B cell (primary cell): ENCODE data around the gene ACKR1. TPM values are rescaled to one million over a fixed set of nuclear protein-coding genes. Genes with fewer than 3 reads are reported as not detected.

Experiments used
- ATAC-seq: fragments of 200-7000 bp; cut with Tn5 transposase; one replicate; pipeline ENCODE4 v1.10.0; 2021; ENCODE audit warnings: low read depth, mild to moderate bottlenecking, moderate number of reproducible peaks, moderate library complexity
- CTCF ChIA-PET: fragments of 350-600 bp; sonication (Branson Sonifier 250); formaldehyde crosslinking; loops from one replicate; lab custom pipeline; 2021; ENCODE audit warnings: antibody characterized with exemption, inconsistent platforms; lab: Charles Lee
- POLR2A ChIA-PET: fragments of 350-600 bp; sonication (Branson Sonifier 250); formaldehyde crosslinking; loops from one replicate; lab custom pipeline; 2021; ENCODE audit warnings: antibody characterized with exemption; lab: Charles Lee
- DNase-seq: peaks from one replicate; pipeline ENCODE4 v3.0.0; 2013
- H2AFZ ChIP-seq: 2 replicates; pipeline ENCODE4 v1.6.1; 2012; ENCODE audit warnings: mild to moderate bottlenecking, low read depth, low read length; ENCODE audit not compliant: insufficient read depth, poor library complexity, severe bottlenecking
- H3K27ac ChIP-seq, 2 donors: 1 replicate in 1 of 2; 2 replicates in 1 of 2; pipeline ENCODE4 v1.5.1; 2012 to 2013; ENCODE audit warnings: low read length in 2 of 2, mild to moderate bottlenecking in 2 of 2, moderate library complexity in 1 of 2
- H3K27me3 ChIP-seq, 4 experiments: fragments of 200-600 bp in 1 of 4; sonication (generic) in 1 of 4; replicated peaks in 1 of 4; 1 replicate in 2 of 4; 2 replicates in 2 of 4; pipeline versions ENCODE4 v1.6.1 to v1.7.0; 2013 to 2016; ENCODE audit warnings: low read length in 3 of 4, mild to moderate bottlenecking in 2 of 4, mixed read lengths in 1 of 4, moderate library complexity in 1 of 4; ENCODE audit not compliant: insufficient read depth in 4 of 4, control insufficient read depth in 3 of 4; ENCODE audit errors: control extremely low read depth in 1 of 4
- H3K36me3 ChIP-seq, 2 experiments: replicated peaks in 1 of 2; 1 replicate in 1 of 2; 2 replicates in 1 of 2; pipeline versions ENCODE4 v1.6.1 to v1.7.1; 2013; ENCODE audit warnings: low read length in 1 of 2; ENCODE audit not compliant: insufficient read depth in 2 of 2, control insufficient read depth in 1 of 2; ENCODE audit errors: control extremely low read depth in 1 of 2, extremely low read depth in 1 of 2
- H3K4me1 ChIP-seq, 2 donors: fragments of 200-600 bp in 1 of 2; sonication (generic) in 1 of 2; 1 replicate in 1 of 2; 2 replicates in 1 of 2; pipeline versions ENCODE4 v1.5.1 to v1.6.1; 2013 to 2017; ENCODE audit warnings: low read length in 2 of 2; ENCODE audit not compliant: control insufficient read depth in 2 of 2, insufficient read depth in 2 of 2
- H3K4me2 ChIP-seq: replicated peaks from 2 replicates; pipeline ENCODE3; 2012; ENCODE audit warnings: mild to moderate bottlenecking, low read depth, low read length; ENCODE audit not compliant: poor library complexity, severe bottlenecking
- H3K4me3 ChIP-seq, 5 experiments: fragments of 200-600 bp in 1 of 5; sonication (generic) in 1 of 5; 1 replicate in 3 of 5; 2 replicates in 2 of 5; pipeline versions ENCODE4 v1.5.1 to v1.7.0; 2011 to 2016; ENCODE audit warnings: low read length in 4 of 5, mild to moderate bottlenecking in 4 of 5, low read depth in 2 of 5, control low read depth in 1 of 5, moderate library complexity in 1 of 5; ENCODE audit not compliant: insufficient read depth in 1 of 5; ENCODE audit errors: control extremely low read depth in 1 of 5, extremely low read depth in 1 of 5
- H3K79me2 ChIP-seq: fragments of 200-600 bp; sonication (generic); one replicate; pipeline ENCODE4 v1.6.0; 2016; ENCODE audit warnings: low read length; ENCODE audit not compliant: control insufficient read depth, insufficient read depth
- H3K9ac ChIP-seq: fragments of 200-600 bp; sonication (generic); 2 replicates; pipeline ENCODE4 v1.6.1; 2017; ENCODE audit warnings: mild to moderate bottlenecking, low read length, moderate library complexity
- H3K9me3 ChIP-seq, 3 donors: one replicate each; pipeline versions ENCODE4 v1.6.1 to v1.7.1; 2013; ENCODE audit warnings: low read length in 2 of 3; ENCODE audit not compliant: control insufficient read depth in 2 of 3, insufficient read depth in 1 of 3; ENCODE audit errors: control extremely low read depth in 1 of 3
- H4K20me1 ChIP-seq: 2 replicates; pipeline ENCODE4 v1.6.0; 2012; ENCODE audit warnings: mild to moderate bottlenecking, low read length; ENCODE audit not compliant: insufficient read depth, control insufficient read depth, poor library complexity, severe bottlenecking
- H3K27ac Mint-ChIP-seq: one replicate; pipeline ENCODE4 v1.8.0; 2021; ENCODE audit warnings: mixed read lengths
- H3K27me3 Mint-ChIP-seq: one replicate; pipeline ENCODE4 v1.8.0; 2021; ENCODE audit warnings: mixed read lengths
- H3K4me1 Mint-ChIP-seq: one replicate; pipeline ENCODE4 v1.8.0; 2021; ENCODE audit warnings: mixed read lengths
- H3K4me3 Mint-ChIP-seq: one replicate; pipeline ENCODE4 v1.8.0; 2021; ENCODE audit warnings: mixed read lengths
- H3K9me3 Mint-ChIP-seq: one replicate; pipeline ENCODE4 v1.8.0; 2022; ENCODE audit warnings: mixed read lengths; ENCODE audit not compliant: insufficient read depth
- CTCF ChIP-seq: fragments of 200-600 bp; IDR thresholded peaks from one replicate; pipeline ENCODE4 v1.8.0; 2022; ENCODE audit warnings: antibody characterized with exemption, mild to moderate bottlenecking
- EZH2 ChIP-seq: IDR thresholded peaks from 2 replicates; pipeline ENCODE4 v1.6.1; 2012; ENCODE audit warnings: borderline replicate concordance, low read depth, mild to moderate bottlenecking, moderate library complexity, low read length; ENCODE audit not compliant: insufficient read depth, poor library complexity, severe bottlenecking
- WGBS: methylation state at CpG from one replicate; pipeline ENCODE4 v1.1.5; 2013; ENCODE audit warnings: missing lambda C conversion rate; ENCODE audit not compliant: insufficient coverage; 5-methylcytosine and 5-hydroxymethylcytosine counted together
- intact Hi-C: fragments of 100-400 bp; cut with micrococcal nuclease; formaldehyde crosslinking; loops from one replicate; pipeline ENCODE4 v1.10.0; 2022
- polyA plus RNA-seq: library from polyadenylated mRNA; depleted of rRNA; stranded (reverse); fragments of >200 nt; gene quantifications from 2 replicates; pipeline ENCODE4 v1.2.3, GENCODE V29; 2012
- total RNA-seq, 2 donors: library from RNA; stranded (reverse); fragments of 120-200 nt in 1 of 2; gene quantifications; 1 replicate in 1 of 2; 2 replicates in 1 of 2; pipeline versions ENCODE4 v1.2.3 to v1.2.4, GENCODE V29; 2013 to 2022

ACKR1 gene
- total and polyA plus RNA-seq, 2 donors (not counting 1 experiment from before 2014, with no cell fraction given), result 0.04 TPM; not detected in 1

DNA sequence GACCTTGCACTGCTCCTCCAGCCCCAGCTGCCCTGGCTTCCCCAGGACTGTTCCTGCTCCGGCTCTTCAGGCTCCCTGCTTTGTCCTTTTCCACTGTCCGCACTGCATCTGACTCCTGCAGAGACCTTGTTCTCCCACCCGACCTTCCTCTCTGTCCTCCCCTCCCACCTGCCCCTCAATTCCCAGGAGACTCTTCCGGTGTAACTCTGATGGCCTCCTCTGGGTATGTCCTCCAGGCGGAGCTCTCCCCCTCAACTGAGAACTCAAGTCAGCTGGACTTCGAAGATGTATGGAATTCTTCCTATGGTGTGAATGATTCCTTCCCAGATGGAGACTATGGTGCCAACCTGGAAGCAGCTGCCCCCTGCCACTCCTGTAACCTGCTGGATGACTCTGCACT is 550 bp downstream of the ACKR1 start:
- Mint-ChIP-seq H3K27me3 (peaks cover 77% of the 10 kb centered on the region), H3K4me3 (no peak overlapping the region), H3K4me1 (no peaks in the 10 kb centered on the region), H3K27ac (no peak overlapping the region), H3K9me3 (no peaks in the 10 kb centered on the region)
- no peak overlapping the region for H3K9ac ChIP-seq
- WGBS, result 97% methylated on average over 4 of the region's 6 CpGs
- H3K4me1 ChIP-seq, result no peaks in the 10 kb centered on the region
- peaks cover 0 to 45% (median 9%) of the 10 kb centered on the region in 4 experiments for H3K27me3 ChIP-seq
- no peak overlapping the region for H3K27ac ChIP-seq
- no peaks in the 10 kb centered on the region for H3K79me2 ChIP-seq
- ChIA-PET CTCF (interaction anchor here (1.4 to 10.7 kb wide), 3 partner anchors 9 to 72 kb away, joined by 3 to 240 read pairs (median 27); no protein-coding TSS in a partner anchor), POLR2A (no interaction called here)
- DNase-seq (no peak), ATAC-seq (no peak)
- H3K4me2 ChIP-seq, result no peak overlapping the region
- no peak overlapping the region for H3K4me3 ChIP-seq
- H3K9me3 ChIP-seq, result no peaks in the 10 kb centered on the region
- intact Hi-C loops, result no loop called here
- H4K20me1 ChIP-seq, result no peaks in the 10 kb centered on the region
- no peaks in the 10 kb centered on the region for H3K36me3 ChIP-seq
- H2AFZ ChIP-seq, result no peak overlapping the region
- no peak for TF ChIP-seq CTCF
- TF ChIP-seq EZH2, result no peak

- Mint-ChIP-seq H3K4me1 (no peaks in the 10 kb centered on the region), H3K27me3 (peaks cover 78% of the 10 kb centered on the region), H3K27ac (no peak overlapping the region), H3K4me3 (no peak overlapping the region), H3K9me3 (no peaks in the 10 kb centered on the region)
- Histone ChIP-seq H3K9ac (no peak overlapping the region), H2AFZ (no peak overlapping the region), H3K4me1 (no peaks in the 10 kb centered on the region), H4K20me1 (no peaks in the 10 kb centered on the region), H3K4me3 (no peak overlapping the region), H3K9me3 (no peaks in the 10 kb centered on the region), H3K27me3 (peaks cover 0 to 52% (median 12%) of the 10 kb centered on the region in 4 experiments), H3K36me3 (no peaks in the 10 kb centered on the region), H3K79me2 (no peaks in the 10 kb centered on the region), H3K4me2 (no peak overlapping the region), H3K27ac (no peak overlapping the region)
- POLR2A ChIA-PET, result no interaction called here
- intact Hi-C loops, result no loop called here
- TF ChIP-seq EZH2 (no peak), CTCF (no peak)
- CTCF ChIA-PET, result interaction anchor here (1.4 to 10.7 kb wide), 4 partner anchors 8 to 72 kb away, joined by 3 to 240 read pairs (median 64); no protein-coding TSS in a partner anchor
- DNase-seq (no peak), ATAC-seq (no peak)
- 98% methylated on average over 3 of the region's 4 CpGs for WGBS
Measured at GRCh38 chr1:159206110-159206509, 1.4 kb downstream of the ACKR1 start.
